22Rv1 (cell line): ENCODE results near the gene PDE9A.

Source experiments
- H3K27ac ChIP-seq: fragments of 450-650 bp; 2 replicates; pipeline ENCODE4 v1.5.1; 2017
- ZFX ChIP-seq: fragments of 450-650 bp; IDR thresholded peaks from 2 replicates; pipeline ENCODE4 v1.6.1; 2017; ENCODE audit warnings: antibody characterized with exemption, borderline replicate concordance
- TF ChIP-seq, protein P1 (sequence below): fragments of 450-650 bp; IDR thresholded peaks from 2 replicates; pipeline ENCODE4 v1.5.1; 2017; ENCODE audit warnings: mild to moderate bottlenecking

PDE9A gene

DNA sequence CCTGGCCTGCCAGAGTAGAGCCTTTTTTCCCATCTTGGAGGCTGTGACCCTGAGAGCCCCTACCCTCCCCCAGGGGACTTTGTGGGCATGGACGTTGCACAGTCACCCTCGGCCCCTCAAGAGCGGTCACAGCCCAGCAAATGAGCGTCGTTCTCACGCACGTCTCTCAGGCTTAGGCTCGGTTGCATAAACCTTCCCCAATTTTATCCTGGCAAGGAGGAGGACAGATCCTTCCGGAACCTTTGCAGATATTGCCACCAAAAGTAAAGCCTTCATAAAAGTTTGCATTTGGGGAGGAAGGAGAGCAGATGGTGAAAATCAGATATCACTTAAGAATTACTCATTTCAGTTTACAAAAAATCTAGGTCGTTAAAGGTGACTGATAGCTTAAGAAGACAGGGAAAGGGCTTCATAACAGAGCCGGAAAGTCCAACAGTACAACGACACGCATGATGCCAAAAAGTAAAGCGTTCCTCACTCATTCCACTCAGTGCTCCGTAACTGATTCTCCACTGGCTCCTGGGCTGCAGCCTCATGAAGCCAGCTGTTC is 29.3 kb downstream of the PDE9A start:
- H3K27ac ChIP-seq = no peak overlapping the region
- TF ChIP-seq, protein P1, sequence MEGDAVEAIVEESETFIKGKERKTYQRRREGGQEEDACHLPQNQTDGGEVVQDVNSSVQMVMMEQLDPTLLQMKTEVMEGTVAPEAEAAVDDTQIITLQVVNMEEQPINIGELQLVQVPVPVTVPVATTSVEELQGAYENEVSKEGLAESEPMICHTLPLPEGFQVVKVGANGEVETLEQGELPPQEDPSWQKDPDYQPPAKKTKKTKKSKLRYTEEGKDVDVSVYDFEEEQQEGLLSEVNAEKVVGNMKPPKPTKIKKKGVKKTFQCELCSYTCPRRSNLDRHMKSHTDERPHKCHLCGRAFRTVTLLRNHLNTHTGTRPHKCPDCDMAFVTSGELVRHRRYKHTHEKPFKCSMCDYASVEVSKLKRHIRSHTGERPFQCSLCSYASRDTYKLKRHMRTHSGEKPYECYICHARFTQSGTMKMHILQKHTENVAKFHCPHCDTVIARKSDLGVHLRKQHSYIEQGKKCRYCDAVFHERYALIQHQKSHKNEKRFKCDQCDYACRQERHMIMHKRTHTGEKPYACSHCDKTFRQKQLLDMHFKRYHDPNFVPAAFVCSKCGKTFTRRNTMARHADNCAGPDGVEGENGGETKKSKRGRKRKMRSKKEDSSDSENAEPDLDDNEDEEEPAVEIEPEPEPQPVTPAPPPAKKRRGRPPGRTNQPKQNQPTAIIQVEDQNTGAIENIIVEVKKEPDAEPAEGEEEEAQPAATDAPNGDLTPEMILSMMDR = no peak
- no peak for TF ChIP-seq ZFX

DNA sequence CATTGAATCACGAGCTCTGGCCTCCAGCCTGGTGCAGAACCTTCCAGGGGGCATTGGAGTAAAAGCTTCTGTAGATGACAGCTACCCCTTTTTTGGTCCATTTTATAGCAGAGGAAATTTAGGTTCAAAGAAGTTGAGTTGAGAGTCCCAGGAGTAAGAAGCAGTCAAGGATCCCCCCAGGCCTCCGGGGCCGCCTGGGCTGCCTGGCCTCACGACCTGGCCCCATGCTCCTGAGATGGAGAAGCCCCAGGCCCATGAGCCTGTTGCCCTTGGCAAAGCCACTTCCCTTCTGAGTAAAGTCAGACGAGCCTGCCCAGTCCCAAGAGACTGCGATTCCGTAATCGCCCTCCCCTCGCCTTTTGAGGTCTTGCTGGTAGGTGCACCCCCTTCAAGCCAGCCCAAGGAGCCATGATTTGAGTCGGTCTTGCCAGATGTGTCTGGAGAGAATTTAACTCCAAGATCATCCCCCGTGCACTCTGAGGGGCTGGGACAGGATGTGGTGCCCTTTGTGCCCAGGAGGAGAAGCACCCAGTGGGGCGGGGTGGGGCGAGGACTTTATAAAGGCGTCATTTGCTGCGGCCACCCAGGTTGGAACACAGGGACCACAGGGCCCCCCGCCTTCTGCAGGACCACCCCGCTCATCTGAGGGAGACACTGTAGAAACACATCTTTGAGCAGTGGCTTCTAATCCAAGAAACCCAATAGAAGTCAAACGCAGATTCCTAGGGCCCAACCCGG is 30.1 kb downstream of the PDE9A start:
- TF ChIP-seq, protein P1 = no peak
- TF ChIP-seq ZFX = no peak
- no peak overlapping the region for H3K27ac ChIP-seq

DNA sequence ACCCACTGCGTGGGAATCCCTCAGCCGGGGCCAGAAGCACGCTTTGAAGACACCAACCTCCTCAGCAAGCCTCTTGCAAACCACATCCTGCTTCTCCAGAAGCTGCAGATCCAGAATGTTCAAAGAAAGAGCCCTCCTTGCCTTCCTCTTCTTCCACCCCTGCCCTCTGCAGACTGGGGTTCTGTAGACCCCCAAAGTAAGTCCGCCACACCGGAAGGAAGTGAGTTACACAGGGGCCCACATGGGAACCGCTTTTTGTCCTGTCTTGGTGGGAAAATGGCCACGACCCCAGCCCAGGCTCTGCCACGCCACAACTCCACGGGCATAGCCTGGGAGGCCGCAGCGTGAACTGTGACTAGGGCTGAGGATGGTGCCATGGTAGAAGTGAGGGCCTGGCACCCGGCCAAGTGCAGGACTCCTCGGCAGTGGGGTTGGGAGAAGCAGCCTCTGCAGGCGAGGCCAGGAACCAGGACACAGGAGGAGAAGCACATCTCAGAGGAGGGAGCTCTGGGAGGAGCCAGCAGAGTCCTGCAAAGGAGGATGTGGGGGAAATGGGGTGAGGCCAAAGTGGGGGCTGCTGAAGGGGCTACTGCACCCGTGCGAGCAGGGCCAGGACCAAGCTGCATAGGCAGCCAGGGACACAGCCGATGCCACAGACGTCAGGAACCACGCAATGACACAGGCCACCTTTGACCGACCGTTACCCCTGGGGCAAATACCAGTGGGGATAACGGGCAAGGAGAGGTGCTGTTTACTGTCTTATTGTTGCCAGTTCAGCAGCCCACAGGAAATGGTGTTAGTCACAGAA is 30.9 kb downstream of the PDE9A start:
- TF ChIP-seq, protein P1 = no peak
- no peak for TF ChIP-seq ZFX

DNA sequence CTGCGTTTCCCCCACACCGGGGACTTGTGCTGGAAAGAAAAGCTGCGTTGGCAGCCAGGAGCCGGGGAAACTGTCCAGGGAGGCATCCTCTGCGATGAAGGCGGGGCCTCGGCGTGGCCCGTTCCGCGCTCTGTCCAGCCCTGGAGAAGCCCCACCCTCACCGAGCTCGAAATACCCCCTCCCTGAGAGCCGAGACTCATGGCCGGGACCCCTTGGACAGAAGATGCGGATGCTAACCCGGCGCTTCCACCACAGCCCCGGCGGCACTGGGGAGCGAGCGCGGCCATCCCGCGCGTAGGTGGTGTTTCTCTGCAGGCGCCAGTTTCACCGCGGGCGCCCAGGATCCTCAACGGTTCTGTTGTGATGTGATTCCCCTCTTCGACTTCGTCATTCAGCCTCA is 31.6 kb downstream of the PDE9A start:
- no peak overlapping the region for H3K27ac ChIP-seq
- TF ChIP-seq ZFX = no peak

More for the DNA sequence above, 30.9 kb downstream of the PDE9A start:
- no peak overlapping the region for H3K27ac ChIP-seq

DNA sequence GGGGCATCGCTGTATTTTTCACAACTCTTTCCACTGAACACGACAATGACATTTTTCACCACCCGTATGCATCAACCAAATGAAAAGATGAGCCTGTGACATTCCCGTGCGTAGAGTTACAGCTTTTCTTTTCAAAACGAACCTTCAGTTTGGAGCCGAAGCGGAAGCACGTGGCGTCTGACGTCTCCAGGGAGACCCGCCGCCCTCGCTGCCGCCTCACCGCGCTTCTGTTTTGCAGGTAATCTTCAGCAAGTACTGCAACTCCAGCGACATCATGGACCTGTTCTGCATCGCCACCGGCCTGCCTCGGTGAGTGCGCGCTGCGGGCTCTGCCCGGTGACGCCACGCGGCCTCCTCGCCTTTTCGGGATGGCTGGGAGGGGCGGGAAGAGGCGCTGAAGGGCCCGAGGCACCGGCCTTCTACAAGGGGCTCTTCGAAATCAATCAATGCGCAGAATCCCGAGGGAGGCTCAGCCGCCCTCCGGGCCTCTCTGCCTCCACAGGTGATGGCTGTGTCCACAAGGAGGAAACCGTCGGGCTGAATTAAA is 32.6 kb downstream of the PDE9A start:
- no peak for TF ChIP-seq ZFX
- TF ChIP-seq, protein P1 = no peak
- H3K27ac ChIP-seq = no peak overlapping the region

DNA sequence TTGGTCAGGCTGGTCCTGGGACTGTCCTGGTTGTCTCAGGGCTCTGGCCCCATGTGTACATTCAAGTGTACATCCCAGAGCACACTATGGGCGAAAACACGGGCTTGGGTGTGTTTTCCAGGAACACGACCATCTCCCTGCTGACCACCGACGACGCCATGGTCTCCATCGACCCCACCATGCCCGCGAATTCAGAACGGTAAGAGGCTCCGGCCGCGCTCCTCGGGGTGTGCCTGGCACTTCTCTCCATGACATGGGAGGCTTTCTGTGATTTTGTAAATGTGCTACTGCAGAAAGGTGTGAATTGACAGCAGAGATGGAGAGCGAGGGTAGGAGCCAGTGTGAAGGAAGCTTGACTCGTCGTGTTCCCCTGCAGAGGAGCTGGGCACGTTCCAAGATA is 34.4 kb downstream of the PDE9A start:
- H3K27ac ChIP-seq = no peak overlapping the region
- TF ChIP-seq, protein P1 = no peak
- TF ChIP-seq ZFX = no peak

DNA sequence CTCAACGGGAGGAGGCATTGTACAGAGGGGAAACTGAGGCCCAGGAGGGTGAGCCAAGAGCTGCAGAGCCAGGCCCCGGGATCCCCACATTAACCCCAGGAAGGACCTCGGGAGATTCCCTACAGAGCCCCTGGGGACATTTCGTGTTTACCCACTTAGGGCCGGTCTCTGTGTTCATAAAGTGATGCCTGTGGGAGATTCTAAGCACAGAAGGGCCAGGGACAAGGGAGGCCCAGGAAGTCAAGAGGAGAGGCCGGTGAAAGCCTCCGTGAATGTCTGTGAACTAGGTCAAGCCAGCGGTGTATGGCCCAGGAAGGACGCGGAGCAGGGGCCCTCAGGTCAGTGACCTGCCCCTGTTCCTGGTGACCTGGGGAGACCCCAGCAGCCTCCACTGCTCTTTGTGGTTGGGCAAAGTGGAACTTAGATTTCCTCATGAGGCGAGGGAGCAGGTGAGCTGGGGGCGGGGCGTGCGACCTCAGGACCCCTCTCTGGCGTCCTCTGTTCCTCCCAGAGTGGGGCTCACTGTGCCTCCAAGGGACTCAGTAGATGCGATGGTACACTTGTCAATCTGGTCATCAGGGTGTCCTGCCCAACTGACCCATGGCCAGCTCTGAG is 34.9 kb downstream of the PDE9A start:
- TF ChIP-seq ZFX = no peak
- TF ChIP-seq, protein P1 = no peak
- no peak overlapping the region for H3K27ac ChIP-seq
